Testis (tissue), 5 donors: ENCODE results near the gene GPR21. TPM values are rescaled to one million over a fixed set of nuclear protein-coding genes. Genes with fewer than 3 reads are reported as not detected.

Experiments
- DNase-seq: peaks from one replicate; pipeline ENCODE4 v3.0.0-alpha.2; 2019
- H3K27ac ChIP-seq, 2 donors: fragments of 200-600 bp; sonication (generic); one replicate each; pipeline ENCODE4 v1.5.1; 2019
- H3K27me3 ChIP-seq: fragments of 200-600 bp; sonication (generic); one replicate; pipeline ENCODE4 v1.5.1; 2019
- H3K36me3 ChIP-seq: fragments of 200-600 bp; sonication (generic); one replicate; pipeline ENCODE4 v1.5.1; 2017; ENCODE audit warnings: low read depth; ENCODE audit errors: missing control alignments
- H3K4me1 ChIP-seq: fragments of 200-600 bp; sonication (generic); one replicate; pipeline ENCODE4 v1.5.1; 2019
- H3K4me3 ChIP-seq, 2 donors: fragments of 200-600 bp; sonication (generic); one replicate each; pipeline ENCODE4 v1.5.1; 2017 to 2019
- H3K9me3 ChIP-seq: fragments of 200-600 bp; sonication (generic); one replicate; pipeline ENCODE4 v1.5.1; 2017
- POLR2A ChIP-seq: fragments of 450-650 bp; IDR thresholded peaks from one replicate; pipeline ENCODE4 v1.6.1; 2017; ENCODE audit warnings: antibody characterized with exemption, mild to moderate bottlenecking, moderate library complexity
- WGBS, 2 donors: methylation state at CpG; one replicate each; pipeline ENCODE4 v1.1.5; 2018; 5-methylcytosine and 5-hydroxymethylcytosine counted together
- intact Hi-C: fragments of 100-400 bp; cut with DNase I; formaldehyde crosslinking; loops from one replicate; pipeline ENCODE4 v1.15.1; 2023; ENCODE audit warnings: low total_unique reads
- long read RNA-seq, 2 donors: transcript quantifications; one replicate each; lab custom pipeline, GENCODE V29; 2026
- polyA plus RNA-seq: library from polyadenylated mRNA; stranded (reverse); fragments of 350-450 nt; fragmentation: Illumina TruSeq; extraction: RNeasy Lipid Tissue Mini Kit (QIAGEN cat#74804); gene quantifications from one replicate; pipeline ENCODE4 v1.2.3, GENCODE V29; 2014; ENCODE audit warnings: low read depth, low replicate concordance; ENCODE audit not compliant: insufficient read depth
- total RNA-seq, 2 donors: library from RNA; depleted of rRNA; stranded (reverse); fragments of >200 nt; gene quantifications; one replicate each; pipeline ENCODE4 v1.2.3, GENCODE V29; 2016
- TF ChIP-seq, protein P1 (sequence below), 3 experiments: fragments of 450-650 bp in 2 of 3; fragments of 200-600 bp in 1 of 3; sonication (generic) in 1 of 3; IDR thresholded peaks; one replicate each; pipeline ENCODE4 v1.5.1; 2016 to 2019; ENCODE audit warnings: antibody characterized with exemption in 3 of 3, mild to moderate bottlenecking in 2 of 3, moderate library complexity in 1 of 3

The GPR21 gene, protein sequence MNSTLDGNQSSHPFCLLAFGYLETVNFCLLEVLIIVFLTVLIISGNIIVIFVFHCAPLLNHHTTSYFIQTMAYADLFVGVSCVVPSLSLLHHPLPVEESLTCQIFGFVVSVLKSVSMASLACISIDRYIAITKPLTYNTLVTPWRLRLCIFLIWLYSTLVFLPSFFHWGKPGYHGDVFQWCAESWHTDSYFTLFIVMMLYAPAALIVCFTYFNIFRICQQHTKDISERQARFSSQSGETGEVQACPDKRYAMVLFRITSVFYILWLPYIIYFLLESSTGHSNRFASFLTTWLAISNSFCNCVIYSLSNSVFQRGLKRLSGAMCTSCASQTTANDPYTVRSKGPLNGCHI
- total RNA-seq (1 to 10 TPM; 3.5 to 6.7 TPM), polyA plus RNA-seq (not detected)
- long read RNA-seq, donor 1 = 0 reads
- long read RNA-seq, donor 2 = 0 reads

DNA sequence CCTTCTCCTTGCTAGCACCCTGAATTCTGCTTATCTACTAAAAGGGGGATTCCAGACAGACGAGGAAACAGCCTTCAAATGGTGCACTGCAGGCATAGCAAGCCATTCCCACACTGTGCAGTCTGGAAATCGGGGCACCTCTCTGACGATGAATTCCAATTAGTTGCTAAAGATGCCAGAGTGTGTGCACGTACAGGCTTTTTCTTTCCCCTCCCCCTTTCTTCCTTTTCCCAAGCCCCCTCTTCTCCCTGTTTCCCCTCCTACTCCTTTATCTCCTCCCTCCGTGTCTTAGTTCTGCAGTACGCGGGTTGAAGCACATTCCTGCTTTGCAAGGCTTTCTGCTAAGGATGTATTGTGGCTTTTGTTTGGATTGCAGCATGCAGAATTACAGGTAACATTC lies at the start of gene GPR21:
Gene GPR21 (plus strand): TSS at position 316 of the 400 bp plus-strand sequence. CDS start 900 bp downstream, outside the sequence.
- 44 to 56% methylated on average over 7 of the region's 7 CpGs for WGBS, 2 donors
- no peak for TF ChIP-seq POLR2A
- TF ChIP-seq, protein P1, sequence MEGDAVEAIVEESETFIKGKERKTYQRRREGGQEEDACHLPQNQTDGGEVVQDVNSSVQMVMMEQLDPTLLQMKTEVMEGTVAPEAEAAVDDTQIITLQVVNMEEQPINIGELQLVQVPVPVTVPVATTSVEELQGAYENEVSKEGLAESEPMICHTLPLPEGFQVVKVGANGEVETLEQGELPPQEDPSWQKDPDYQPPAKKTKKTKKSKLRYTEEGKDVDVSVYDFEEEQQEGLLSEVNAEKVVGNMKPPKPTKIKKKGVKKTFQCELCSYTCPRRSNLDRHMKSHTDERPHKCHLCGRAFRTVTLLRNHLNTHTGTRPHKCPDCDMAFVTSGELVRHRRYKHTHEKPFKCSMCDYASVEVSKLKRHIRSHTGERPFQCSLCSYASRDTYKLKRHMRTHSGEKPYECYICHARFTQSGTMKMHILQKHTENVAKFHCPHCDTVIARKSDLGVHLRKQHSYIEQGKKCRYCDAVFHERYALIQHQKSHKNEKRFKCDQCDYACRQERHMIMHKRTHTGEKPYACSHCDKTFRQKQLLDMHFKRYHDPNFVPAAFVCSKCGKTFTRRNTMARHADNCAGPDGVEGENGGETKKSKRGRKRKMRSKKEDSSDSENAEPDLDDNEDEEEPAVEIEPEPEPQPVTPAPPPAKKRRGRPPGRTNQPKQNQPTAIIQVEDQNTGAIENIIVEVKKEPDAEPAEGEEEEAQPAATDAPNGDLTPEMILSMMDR (IDR thresholded peaks at IDR 0.05) = no peak
- intact Hi-C loops = no loop called here

DNA sequence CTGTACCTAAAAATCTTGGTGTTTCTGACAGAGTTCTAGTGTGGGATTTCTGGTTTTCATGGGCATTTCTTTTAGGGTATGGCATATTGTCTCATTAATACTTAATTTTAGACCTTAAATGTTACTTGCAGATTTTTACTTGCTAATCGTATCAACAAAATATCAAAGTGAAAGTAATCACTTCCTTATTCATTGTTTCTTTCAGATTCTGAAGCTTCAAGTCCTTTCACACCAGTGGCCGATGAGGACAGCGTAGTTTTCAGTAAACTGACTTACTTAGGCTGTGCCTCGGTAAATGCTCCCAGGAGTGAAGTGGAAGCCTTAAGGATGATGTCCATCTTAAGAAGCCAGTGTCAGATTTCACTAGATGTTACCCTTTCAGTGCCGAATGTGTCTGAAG lies 47.5 kb upstream of the GPR21 start:
- no peak for DNase-seq
- 73 to 81% methylated on average over 5 of the region's 5 CpGs for WGBS, 2 donors

More for the DNA sequence above, at the start of gene GPR21:
- Histone ChIP-seq H3K27me3 (no peaks in the 10 kb centered on the region), H3K4me1 (no peaks in the 10 kb centered on the region), H3K27ac (no peak within 1 kb of the TSS), H3K36me3 (no peaks in the 10 kb centered on the region), H3K9me3 (no peaks in the 10 kb centered on the region), H3K4me3 (no peak within 1 kb of the TSS)
- no peak for DNase-seq

DNA sequence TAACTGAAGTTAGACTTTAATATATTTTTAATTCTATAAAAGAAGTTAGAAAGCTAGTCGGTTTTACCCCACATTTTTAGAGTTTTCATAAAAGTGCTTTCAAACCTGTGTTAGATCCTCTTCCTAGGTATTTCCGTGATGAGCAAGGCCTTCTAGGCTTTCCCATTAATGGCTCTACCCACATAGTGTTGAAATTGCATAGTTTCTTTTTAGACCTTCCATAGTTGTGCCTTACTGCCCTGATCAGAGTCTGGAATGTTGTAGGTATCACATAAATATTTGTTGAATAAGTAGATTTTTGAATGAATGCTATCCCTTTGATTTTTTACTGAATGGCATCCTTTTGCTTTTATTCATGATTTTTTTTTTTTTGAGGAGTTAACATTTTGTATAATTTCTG lies 45.3 kb upstream of the GPR21 start:
- H3K27me3 ChIP-seq = no peaks in the 10 kb centered on the region
- WGBS, 2 donors = 85 to 91% methylated on average over 2 of the region's 2 CpGs
- TF ChIP-seq, protein P1 (IDR thresholded peaks at IDR 0.05) = no peak
- no peak for TF ChIP-seq POLR2A
- H3K4me1 ChIP-seq = no peaks in the 10 kb centered on the region
- no peaks in the 10 kb centered on the region for H3K9me3 ChIP-seq
- H3K36me3 ChIP-seq = no peaks in the 10 kb centered on the region
- no peak overlapping the region for H3K4me3 ChIP-seq
- intact Hi-C loops = no loop called here
- no peak for DNase-seq
- H3K27ac ChIP-seq = no peak overlapping the region

More for the DNA sequence above, 47.5 kb upstream of the GPR21 start:
- Histone ChIP-seq H3K36me3 (no peaks in the 10 kb centered on the region), H3K27ac (no peak overlapping the region), H3K27me3 (no peaks in the 10 kb centered on the region), H3K4me3 (no peak overlapping the region), H3K4me1 (no peaks in the 10 kb centered on the region), H3K9me3 (no peaks in the 10 kb centered on the region)
- TF ChIP-seq POLR2A = no peak
- TF ChIP-seq, protein P1 (IDR thresholded peaks at IDR 0.05) = no peak
- intact Hi-C loops = no loop called here

DNA sequence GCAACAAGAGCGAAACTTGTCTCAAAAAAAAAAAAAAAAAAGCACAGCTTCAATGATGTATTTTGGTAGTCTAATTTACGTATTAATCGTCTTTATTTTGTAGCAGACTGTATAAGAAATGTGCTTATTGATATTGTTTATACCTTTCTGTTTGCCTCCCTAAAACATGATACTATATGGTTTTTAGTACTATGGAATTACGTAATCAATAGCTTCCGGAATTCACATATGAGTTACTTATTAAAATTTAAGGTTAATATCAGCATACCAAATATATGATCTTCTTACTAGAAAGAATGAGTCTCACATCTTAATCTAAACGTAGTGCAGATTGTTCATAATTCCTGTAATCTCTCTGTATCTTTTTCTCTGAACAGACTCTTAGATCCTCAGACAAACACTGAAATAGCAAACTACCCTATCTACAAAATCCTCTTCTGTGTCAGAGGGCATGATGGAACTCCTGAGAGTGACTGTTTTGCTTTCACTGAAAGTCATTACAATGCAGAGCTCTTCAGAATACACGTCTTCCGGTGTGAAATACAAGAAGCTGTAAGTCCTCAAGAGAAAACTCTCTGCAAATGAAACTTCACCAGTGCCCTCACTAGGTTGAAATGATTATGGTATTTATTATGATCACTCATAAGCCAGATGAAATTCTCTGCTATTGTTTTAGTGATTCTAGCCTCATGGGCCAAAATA lies 44.4 kb upstream of the GPR21 start:
- Histone ChIP-seq H3K9me3 (no peaks in the 10 kb centered on the region), H3K4me1 (no peaks in the 10 kb centered on the region), H3K36me3 (no peaks in the 10 kb centered on the region), H3K4me3 (no peak overlapping the region), H3K27ac (no peak overlapping the region), H3K27me3 (no peaks in the 10 kb centered on the region)
- 74 to 82% methylated on average over 8 of the region's 8 CpGs for WGBS, 2 donors
- intact Hi-C loops = no loop called here
- no peak for DNase-seq
- TF ChIP-seq, protein P1 (IDR thresholded peaks at IDR 0.05) = no peak
- no peak for TF ChIP-seq POLR2A
